HG03103 (cell line): ENCODE results near the gene CEP112.

ENCODE experiments used
- ATAC-seq: cut with Tn5 transposase; IDR thresholded peaks from one replicate; pipeline ENCODE4 v1.9.1; 2021; ENCODE audit warnings: low read depth; ENCODE audit not compliant: unreplicated experiment

CEP112 gene

DNA sequence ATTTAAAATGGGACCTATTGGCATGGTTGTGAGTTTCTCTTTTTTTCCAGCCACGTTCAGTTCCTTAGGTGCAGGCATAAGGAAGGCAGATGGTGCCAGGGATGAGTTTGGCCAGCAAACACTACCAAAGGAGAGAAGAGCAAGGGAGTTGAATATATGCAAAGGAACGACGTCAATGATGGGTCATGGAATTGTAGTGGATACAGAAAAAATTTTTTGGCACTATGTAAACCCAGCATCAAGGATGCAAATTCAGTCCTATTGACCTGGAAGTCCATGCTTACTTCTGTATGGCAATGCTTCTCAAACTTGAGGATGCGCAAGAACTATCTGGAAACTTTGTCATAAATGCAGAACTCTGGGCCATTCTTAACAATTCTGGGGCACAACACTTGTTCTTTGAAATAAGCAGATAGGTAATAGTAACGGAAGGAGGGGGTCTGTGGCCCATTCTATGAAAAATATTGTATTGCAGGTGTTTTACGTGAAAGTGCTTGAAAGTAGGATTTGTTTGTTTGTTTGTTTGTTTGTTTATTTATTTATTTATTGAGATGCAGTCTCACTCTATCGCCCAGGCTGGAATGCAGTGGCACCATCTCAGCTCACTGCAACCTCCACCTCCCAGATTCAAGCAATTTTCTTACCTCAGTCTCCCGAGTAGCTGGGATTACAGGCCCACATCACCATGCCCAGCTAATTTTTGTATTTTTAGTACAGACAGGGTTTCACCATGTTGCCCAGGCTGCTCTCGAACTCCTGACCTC lies 19.3 kb upstream of the CEP112 start:
- no peak for ATAC-seq

DNA sequence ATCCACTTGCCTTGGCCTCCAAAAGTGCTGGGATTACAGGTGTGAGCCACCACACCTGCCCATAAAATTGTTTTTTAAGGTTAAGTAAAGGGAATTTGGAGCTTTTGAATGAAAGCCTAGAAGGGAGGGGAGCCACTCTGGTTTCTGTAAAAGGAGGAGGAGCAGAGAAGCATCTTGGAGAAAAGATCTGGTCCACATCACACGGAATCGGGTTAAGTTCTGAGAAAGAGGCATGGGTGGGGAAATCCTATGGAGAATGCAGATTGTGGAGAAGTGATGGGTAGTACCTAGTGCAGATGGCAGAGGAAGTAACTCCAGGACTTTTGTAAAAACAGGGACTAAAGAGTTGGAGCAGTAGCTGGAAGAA lies 18.3 kb upstream of the CEP112 start:
- ATAC-seq: no peak

DNA sequence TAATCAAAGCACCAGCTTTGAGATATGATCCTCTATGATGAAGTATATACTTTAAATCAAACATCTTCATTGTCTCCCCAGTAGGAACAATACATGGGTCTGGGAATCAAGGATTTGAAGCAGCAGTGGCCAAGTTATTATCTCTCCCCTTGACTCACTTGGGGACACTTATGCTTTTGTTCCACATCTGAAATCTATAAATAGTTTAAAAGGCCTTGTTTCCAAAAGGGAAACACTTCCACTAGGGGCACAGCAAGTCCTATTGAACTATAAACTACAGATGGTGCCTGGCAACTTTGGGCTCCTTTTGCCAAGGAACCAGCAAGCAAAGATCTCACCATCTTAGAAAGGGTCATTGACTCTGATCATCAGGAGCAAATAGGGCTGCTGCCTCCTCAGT lies 16.0 kb upstream of the CEP112 start:
- no peak for ATAC-seq

DNA sequence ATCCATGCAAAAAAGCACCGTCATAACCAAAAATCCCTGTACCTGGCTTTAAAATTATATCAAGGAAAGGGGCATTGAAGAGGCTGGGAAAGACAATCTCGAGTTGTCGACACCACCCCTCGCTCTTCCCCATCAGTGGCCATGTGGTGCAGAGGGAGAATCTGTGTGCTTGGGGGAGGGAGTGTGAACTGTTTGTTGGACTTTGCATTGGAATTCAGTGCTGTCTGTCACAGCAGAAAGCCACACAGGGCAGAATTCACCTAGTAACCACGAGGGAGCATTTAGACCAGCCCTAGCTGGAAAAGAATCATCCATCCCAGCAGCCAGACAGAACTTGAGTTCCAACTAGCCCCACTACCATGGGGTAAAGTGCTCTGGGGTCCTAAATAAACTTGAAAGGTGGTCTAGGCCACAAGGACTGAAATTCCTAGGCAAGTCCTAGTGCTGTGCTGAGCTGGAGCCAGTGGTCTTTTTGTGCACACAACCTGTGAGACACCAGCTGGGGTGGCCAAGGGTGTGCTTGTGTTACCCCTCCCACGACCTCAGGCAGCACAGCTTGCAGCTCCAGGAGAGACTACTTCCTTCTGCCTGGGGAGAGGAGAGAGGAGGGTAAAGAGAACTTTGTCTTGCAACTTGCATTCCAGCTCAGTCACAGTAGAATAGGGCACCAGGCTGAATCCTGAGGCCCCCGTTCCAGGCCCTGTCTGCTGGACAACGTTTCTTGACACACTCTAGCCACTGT lies 11.5 kb upstream of the CEP112 start:
- no peak for ATAC-seq

DNA sequence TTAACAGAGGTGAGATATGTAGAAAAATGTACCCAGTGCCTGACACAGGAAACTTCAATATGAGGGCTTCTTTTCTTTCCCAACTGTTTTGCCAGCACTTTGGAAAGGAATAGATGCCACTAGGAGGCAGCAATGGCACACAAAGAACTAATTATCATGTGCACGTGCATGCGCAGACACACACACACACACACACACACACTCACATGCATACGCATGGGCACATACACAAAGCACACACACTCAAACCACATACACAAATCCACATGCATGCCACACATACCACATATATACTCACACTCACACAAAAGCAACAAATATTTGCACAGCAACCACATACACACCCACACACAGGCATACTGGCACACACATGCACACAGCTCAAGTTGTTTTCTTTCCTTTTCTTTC lies 8.8 kb upstream of the CEP112 start:
- ATAC-seq: no peak

DNA sequence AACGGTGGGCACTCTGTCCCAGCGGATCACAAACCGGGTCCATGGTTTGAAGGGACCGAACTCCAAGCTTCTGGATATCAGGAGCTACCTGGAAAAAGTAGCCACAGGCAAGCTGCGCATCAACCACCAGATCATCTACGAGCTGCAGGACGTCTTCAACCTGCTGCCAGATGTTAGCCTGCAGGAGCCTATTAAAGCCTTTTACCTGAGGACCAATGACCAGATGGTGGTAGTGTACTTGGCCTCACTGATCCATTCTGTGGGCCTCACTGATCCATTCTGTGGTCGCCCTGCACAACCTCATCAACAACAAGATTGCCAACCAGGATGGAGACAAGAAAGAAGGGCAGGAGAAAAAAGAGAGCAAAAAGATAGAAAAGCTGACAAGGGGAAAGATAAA lies 6.3 kb upstream of the CEP112 start:
- no peak for ATAC-seq

DNA sequence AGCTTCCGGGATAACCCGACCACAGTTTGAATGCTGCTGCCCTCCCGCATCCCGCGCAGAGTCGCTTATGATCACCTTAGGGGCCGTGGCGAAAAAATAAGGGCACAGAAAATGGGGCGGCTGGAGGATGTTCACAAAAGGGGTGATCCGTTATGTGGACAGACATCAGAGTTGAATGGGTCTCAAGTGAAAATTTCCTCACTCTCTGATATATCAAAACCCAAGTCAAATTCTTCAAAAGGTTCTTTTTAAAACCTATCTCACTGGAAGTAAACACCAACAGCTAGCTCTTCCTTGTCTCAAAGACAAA lies 400 bp upstream of the CEP112 start:
- ATAC-seq: no peak

DNA sequence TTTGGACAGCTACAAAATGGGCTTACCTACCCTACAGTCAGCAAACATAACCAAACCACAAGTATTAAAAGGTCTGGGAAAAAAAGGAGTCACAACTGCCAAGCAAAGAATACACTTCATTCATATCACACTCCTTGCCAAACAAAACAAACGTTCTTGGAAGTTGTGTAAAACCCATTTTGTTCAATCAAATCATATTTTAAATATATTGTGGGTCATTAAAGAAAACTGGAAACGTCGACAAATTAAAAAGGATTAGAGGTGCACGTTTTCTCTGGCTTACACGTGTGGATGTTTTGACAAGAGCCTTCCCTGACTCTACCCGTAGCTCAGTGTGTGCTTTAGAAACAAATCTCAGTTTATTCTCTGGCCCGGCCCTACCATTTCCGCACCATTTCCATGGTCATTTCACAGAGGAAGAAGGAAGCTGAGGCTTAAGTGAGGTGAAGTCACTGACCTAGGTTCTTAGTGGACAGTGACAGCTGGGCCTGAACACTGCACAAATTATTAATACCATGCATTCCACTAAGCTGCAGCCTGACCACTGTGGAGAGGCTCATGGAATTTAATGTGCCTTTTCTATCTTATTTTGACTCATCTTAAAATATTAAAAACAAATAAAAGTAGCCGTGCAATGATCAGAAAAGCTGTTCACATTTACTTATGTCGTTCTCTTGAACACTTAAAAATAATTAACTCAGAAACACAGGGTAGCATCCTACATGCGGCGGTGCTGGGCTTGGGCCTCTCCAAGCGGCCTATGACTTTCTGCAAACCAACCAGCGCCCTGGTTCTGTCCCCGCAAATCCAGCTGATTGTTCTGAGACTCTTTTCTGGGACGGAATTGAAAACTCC lies 968 bp downstream of the CEP112 start:
- ATAC-seq: no peak

DNA sequence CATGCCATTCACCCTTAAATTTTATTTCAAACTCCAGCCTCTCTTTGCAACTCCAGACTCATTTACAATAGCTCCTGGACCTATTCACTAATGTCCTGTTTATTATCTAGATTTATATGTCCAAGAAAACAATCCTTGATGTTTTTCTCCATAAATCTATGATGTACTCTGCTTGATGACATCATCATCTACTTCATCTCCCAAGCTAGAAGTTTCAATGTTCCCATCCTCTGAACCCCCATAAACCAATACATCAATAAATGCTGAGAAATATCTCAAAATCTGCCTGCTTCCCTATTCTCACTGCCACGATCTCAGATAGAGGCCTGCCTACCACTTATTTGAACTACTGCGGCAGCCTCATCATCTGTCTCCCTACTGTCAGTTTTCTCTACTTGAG lies 4.2 kb downstream of the CEP112 start:
- ATAC-seq: no peak

DNA sequence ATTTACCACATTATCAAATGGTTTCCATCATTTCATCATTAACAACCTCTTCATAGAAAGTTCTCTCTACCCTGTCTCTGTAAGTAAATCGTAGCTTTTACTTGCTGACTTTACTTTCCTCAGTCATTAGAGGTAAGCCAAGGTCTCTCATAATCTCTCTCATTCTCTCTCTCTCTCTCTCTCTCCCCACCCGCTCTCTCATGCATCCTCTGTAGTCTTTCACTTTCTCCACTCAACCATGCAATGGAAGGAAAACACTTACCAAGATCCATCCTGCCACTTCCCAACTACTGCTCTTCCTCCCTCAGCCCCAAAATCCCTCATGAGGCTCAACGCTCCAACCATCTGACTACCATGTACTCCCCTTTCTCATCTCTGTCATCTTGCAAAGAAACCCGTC lies 6.1 kb downstream of the CEP112 start:
- ATAC-seq: no peak

DNA sequence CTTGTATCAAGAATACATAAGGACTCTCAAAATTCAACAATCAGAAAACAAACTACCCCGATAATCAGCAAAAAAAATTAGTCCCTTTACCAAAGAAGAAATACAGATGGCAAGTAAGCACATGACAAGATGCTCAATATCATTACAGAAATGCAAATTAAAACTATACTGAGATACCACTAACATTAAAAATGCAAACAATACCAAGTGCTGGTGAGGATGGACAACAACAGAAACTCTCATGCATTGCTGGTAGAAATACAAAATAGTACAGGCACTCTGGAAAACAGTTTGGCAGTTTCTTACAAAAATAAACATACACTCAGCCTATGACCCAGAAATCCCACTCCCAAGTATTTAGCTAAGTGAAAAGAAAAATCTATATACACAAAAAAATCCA lies 7.5 kb downstream of the CEP112 start:
- ATAC-seq: no peak

DNA sequence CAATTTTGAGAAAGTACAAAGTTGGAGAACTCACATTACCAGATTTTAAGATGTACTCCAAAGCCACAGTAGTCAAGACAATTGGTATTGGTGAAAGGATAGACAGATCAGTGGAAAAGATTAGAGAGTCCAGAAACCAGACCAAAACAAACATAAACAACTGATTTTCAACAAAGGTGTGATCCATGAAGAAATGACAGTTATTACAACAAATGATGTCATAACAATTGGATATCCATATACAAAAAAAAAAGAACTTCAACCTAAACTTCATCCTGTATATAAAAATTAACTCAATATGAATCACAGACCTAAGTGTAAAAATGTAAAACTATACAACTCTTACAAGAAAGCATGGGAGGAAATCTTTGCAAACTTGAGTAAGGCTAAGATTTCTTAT lies 8.4 kb downstream of the CEP112 start:
- ATAC-seq: no peak

DNA sequence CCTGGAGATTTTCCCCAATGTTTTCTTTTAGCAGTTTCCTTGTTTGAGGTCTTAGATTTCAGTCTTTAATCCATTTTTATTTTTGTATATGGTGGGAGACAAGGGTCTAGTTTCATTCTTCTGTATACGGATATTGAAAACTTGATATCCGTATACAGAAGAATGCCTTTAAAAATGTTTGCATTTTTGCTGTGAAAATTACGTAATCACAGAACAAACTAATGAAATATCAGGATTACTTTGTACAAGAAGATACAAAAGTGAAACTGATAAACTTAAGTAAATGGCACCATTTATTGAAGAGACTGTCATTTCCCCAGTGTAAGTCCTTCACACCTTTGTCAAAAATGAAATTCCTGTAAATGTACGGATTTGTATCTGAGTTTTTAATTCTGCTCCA lies 13.3 kb downstream of the CEP112 start:
- no peak for ATAC-seq

DNA sequence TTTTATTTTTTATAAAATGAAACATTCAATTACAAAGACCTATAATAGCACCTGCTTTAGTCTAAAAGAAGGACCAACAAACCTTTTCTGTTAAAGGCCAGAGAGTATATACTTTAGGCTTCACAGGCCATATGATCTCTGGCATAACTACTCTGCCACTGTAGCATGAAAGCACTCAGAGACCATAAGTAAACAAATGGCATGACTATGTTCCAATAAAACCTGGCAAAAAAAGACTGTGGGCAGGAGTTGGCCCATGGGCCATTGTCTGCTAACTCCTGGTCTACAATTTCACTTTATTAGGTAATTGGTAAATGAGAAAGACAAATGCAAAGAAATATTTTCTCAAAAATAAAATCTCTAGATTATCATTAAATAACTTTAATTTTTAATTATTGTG lies 14.9 kb downstream of the CEP112 start:
- no peak for ATAC-seq

DNA sequence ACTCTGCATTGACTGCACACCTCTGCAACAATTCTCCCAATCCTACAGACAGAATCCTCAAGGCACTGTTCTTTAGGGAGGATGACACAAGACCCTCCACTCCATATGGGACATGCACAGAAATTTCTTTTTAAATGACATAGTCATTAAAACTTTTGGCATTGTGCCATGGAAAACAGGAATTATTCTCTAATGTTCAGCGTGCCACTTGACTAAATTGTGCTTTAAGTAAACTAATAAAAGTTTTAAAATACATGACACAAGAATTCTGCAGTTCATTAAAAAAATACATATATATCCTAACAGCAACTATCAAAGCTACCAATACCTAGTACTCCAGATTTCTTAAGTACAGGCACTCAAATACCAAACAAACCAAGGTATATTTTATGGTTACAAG lies 16.0 kb downstream of the CEP112 start:
- ATAC-seq: no peak

DNA sequence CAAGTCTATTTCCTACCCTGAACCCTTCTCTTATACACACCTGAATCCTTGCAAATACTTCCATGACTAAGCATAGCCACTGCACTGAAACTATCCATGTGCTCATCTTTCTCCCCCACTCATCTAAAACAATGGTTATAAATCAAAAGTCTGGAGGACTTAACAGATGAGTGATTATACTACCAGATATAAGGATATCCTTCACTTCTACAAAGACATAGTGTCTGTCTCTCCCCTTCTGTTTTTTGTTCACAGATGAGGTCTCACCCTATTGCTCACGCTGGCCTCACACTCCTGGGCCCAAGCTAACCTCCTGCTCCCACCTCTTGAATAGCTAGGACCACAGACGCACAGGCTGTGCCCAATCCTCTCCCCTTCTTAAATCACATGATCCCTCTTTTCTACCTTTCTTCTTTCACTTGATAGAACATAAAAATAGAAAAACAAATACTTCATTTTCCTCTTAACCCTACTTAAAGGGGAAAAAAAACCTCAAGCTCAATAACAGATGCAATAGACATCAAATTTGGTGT lies 19.2 kb downstream of the CEP112 start:
- no peak for ATAC-seq

DNA sequence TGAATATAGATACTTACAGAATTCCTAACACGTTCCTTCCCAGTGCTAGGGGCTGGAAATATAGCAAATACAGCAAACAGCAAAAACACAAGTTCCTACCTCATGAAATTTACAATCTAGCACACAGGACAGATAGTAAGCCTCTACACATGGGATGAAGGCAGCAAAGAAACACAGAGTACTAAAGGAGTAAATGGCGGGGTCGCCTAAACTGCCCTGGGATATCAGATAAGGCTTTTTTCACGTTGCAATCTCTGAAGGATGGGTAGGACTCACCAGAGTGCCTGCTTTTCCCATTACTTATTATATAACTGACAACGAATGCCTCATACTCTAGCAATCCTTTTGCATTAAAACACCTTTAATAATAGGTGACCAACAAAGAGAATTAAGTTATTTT lies 19.8 kb downstream of the CEP112 start:
- no peak for ATAC-seq

DNA sequence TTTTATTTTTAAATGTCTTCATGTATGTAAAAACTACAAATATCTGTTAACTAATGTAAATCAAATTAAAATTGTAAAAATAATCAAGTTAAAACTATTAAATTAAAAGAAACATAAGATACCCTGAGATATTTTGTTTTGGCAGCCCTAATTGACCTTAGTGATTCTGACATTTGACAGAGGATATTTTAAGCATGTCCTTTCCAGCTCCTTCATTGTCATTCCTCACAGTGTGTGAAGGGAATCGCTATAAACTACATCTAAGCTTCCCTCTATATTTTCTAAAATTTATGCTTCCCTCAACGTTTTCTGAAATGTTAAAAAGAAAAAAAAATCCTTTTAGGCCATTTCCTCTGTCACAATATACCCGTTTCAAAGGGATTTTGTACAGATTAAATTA lies 20.2 kb downstream of the CEP112 start:
- ATAC-seq: no peak

DNA sequence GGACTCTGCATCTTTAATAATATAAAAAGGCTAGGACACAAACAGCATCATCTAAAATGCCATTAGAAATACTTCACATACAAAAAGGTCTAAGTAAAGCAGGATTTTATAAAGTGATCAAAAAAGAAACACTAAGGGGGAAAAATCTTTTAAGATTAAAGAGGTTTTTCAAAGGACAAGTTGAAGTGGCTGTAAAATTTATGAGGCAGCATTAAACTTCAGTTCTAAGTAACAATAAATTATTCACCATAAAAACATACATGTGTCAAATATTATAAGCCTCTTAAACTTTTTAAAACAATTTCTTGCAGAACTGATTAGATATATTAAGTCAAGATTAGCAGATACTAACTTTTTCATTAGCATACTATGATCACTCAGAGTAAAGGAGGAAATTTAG lies 20.8 kb downstream of the CEP112 start:
- ATAC-seq: no peak

DNA sequence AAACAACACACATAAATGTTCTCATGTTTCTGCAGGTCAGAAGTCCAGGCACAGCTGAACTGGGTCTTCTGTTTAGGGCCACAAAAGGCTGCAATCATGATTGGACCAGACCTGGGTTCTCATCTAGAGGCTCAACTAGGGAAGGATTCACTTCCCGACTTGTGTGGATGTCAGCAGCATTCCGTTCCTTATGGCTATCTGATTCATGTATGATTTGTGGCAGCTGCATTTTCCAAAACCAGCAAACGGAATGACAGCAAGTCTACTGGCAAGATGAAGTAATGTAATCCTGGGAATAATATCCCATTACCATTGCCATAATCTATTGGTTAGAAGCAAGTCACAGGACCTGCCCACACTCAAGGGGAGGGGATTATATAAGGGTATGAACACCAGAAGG lies 22.1 kb downstream of the CEP112 start:
- no peak for ATAC-seq

DNA sequence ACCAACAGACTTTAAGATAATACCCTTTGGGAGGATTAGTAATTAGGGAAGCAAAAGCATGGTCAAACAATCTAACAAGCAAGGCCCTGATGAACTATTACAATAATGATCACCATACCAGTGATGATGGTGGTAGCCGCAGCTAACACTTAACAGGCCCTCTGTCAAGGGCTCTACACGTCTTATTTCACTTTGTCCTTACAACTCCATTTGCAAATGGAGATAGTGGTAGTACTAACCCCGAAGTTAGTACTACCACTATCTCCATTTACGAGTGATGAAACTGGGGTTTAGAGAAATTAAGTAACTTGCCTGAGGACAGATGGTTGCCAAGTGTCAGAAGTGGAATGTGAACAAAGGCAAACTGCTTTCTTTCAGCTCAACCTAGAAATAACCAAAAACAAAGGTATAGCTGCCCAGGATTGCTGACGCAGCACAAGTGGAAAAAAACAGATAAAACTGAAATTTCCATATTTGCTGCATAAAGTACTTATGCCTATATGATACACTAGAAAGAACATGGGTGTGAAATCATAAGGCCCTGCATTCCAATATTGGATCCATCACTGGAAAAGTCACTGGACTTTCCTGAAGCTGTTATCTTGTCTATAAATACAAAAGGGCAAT lies 24.6 kb downstream of the CEP112 start:
- no peak for ATAC-seq
